GM10266 (cell line): ENCODE measurements around the gene GHDC.
A peak's percentile ranks its signal among the peaks of the same experiment; 100 is the strongest.

Experiments used
- DNase-seq: peaks from one replicate; pipeline ENCODE4 v3.0.0; 2012; ENCODE audit errors: extremely low spot score
- TF ChIP-seq, protein P1 (sequence below): IDR thresholded peaks from 2 replicates; pipeline ENCODE4 v1.5.1; 2012; ENCODE audit warnings: mild to moderate bottlenecking, low read depth; ENCODE audit not compliant: control insufficient read depth, insufficient read depth; ENCODE audit errors: missing control alignments

Gene GHDC

DNA sequence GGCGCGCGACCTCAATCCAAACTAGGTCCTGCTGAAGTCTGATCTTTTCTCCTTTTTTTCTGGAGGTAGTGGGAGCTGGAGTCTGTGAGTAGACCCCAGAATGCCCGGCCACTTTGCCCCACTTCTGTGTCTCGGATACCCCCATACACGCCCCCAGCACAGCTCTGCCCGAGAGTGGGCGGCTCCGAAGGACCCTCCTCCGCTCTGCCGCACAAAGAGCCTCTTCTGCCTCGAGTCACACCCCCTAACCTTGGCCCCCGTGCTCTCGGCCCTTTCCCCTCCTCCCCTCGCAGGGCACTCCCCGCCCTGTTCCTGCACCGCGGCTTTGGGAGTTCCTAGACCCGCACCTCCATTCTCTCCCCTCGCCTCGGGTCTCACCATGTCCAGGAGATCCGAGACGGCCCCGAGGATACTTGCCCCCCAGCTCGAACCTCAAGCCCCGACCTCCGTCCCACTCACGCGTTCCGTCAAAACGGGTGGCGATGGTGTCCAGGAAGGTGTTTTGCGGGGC is 13.8 kb downstream of the GHDC start:
- DNase-seq, result no peak
- TF ChIP-seq, protein P1, sequence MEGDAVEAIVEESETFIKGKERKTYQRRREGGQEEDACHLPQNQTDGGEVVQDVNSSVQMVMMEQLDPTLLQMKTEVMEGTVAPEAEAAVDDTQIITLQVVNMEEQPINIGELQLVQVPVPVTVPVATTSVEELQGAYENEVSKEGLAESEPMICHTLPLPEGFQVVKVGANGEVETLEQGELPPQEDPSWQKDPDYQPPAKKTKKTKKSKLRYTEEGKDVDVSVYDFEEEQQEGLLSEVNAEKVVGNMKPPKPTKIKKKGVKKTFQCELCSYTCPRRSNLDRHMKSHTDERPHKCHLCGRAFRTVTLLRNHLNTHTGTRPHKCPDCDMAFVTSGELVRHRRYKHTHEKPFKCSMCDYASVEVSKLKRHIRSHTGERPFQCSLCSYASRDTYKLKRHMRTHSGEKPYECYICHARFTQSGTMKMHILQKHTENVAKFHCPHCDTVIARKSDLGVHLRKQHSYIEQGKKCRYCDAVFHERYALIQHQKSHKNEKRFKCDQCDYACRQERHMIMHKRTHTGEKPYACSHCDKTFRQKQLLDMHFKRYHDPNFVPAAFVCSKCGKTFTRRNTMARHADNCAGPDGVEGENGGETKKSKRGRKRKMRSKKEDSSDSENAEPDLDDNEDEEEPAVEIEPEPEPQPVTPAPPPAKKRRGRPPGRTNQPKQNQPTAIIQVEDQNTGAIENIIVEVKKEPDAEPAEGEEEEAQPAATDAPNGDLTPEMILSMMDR, result no peak

DNA sequence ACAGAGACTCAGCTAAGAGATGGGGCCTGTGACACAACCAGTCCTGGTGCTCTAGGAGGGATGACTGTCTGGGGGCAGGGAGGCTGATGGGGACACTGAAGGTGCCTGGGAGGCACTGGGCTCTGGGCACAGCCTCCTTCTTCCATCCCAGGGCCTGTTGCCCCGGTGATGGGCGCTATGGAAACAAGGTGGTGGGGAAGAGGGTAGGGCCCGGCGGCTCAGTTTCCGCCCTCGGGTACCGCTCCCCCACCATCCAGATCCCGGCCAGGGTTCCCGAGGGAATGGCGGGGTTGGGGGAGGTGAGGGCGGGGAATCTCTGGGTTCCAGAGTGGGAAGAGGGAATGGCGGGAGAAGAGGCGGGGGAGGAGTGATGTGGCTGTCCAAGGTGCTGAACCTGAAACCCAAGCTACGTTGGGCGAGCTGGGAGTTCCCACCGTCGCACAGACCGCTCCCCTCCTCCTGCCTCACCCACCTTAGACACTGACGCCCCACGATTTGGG is 14.3 kb downstream of the GHDC start:
- TF ChIP-seq, protein P1, result no peak
- DNase-seq, result peak; percentile 58

GRCh38 chr17:42179335-42179734 is 15.0 kb downstream of the GHDC start:
- TF ChIP-seq, protein P1, result no peak
- DNase-seq, result no peak

DNA sequence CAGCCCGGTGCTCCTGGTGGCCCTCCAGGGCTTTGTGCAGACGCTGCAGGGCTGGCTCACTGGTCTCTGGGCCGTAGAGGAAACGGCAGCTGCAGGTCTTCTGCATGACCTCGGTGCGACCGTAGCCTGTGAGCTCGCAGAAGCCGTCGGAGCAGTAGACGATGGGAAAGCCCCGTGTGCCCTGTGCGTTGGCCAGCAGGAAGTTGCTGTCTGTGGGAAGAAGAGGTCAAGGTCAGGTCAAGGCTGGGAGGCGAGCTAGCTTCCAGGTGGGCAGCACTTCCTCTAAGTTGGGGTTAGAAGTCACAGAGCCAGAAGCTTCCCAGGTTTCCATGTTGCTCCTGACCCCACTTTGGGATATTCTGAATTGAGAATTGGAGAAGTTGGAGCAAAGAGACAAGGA is 15.5 kb downstream of the GHDC start:
- TF ChIP-seq, protein P1, result no peak
- peak; percentile 63 for DNase-seq

- TF ChIP-seq, protein P1, result no peak
- DNase-seq, result no peak
These were observed 16.6 kb downstream of the GHDC start for GRCh38 chr17:42177684-42178083.

GRCh38 chr17:42174126-42174783 is 20.0 kb downstream of the GHDC start:
- no peak for DNase-seq
- TF ChIP-seq, protein P1, result no peak

DNA sequence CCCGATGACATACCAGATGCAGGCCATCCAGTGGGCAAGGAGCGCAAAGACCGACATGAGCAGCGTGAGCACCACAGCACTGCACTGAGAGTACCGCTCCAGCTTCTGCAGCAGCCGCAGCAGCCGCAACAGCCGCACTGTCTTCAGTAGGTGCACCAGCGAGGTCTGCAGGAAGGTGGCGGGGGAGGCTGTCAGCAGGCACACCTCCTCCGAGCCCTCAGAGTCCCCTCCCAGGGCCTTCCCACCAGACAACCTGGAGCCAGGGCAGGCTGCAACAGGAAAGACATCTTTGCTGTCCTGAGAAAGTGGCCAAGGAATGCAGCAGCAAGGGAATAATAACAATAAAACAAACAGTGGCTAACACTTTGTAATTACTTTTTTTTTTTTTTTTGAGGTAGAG is 22.5 kb downstream of the GHDC start:
- TF ChIP-seq, protein P1, result no peak
- DNase-seq, result no peak
